ENCODE data around the gene CARS1.
"Not testable (repeated sequence)": the region's sequence is repeated elsewhere in the genome, so short reads cannot be mapped to it uniquely, and the experiment has no call there.

The CARS1 gene

DNA sequence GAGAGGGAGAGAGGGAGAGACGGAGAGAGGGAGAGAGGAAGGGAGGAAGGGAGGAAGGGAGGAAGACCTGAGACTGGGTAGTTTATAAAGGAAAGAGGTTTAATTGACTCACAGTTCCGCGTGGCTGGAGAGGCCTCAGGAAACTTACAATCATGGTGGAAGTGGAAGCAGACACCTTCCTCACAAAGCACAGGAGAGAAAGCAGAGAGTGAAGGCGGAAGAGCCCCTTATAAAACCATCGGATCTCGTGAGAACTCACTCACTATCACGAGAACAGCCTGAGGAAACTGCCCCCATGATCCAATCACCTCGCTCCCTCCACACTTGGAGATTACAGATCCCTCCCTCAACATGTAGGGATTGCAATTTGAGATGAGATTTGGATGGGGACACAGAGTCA, 12.2 kb upstream of the CARS1 start:
- Histone ChIP-seq H3F3A (ENCODE audit: insufficient read depth) (no peaks in the 10 kb centered on the region), H3K4me3 (ENCODE audit: insufficient read depth, low read length, poor library complexity, severe bottlenecking) (no peak overlapping the region), H3K27me3 (ENCODE audit: low read length) (no peaks in the 10 kb centered on the region), H3K9ac (ENCODE audit: low read length) (no peak overlapping the region), H3K36me3 (ENCODE audit: low read length) (no peaks in the 10 kb centered on the region), H3K27ac (ENCODE audit: low read depth, low read length) (no peak overlapping the region), H3K9me2 (replicated peaks; ENCODE audit: insufficient read depth, low read length) (no peaks in the 10 kb centered on the region), H3K4me2 (ENCODE audit: low read depth, low read length, poor library complexity, severe bottlenecking) (no peak overlapping the region), H2AFZ (ENCODE audit: low read depth, low read length, severe bottlenecking) (no peak overlapping the region), H3K9me3 (ENCODE audit: insufficient read depth, low read length) (no peaks in the 10 kb centered on the region), H4K20me1 (ENCODE audit: low read depth, low read length) (no peaks in the 10 kb centered on the region), H3K79me2 (ENCODE audit: insufficient read depth, low read length) (no peaks in the 10 kb centered on the region)
- TF ChIP-seq CTCF (IDR thresholded peaks at IDR 0.05; ENCODE audit: insufficient read depth, low read length, poor library complexity, severe bottlenecking) (no peak), EZH2phosphoT487 (conservative IDR thresholded peaks at IDR 0.05; ENCODE audit: low read length) (no peak)

- not testable (repeated sequence) for H2AFZ ChIP-seq (ENCODE audit: low read depth, low read length, severe bottlenecking); H4K20me1 ChIP-seq (ENCODE audit: low read depth, low read length); H3K4me2 ChIP-seq (ENCODE audit: low read depth, low read length, poor library complexity, severe bottlenecking); H3K9me2 ChIP-seq (replicated peaks; ENCODE audit: insufficient read depth, low read length); H3K27me3 ChIP-seq (ENCODE audit: low read length); H3K36me3 ChIP-seq (ENCODE audit: low read length); H3K4me3 ChIP-seq (ENCODE audit: insufficient read depth, low read length, poor library complexity, severe bottlenecking); H3K9ac ChIP-seq (ENCODE audit: low read length); H3K27ac ChIP-seq (ENCODE audit: low read depth, low read length); H3F3A ChIP-seq (ENCODE audit: insufficient read depth); H3K9me3 ChIP-seq (ENCODE audit: insufficient read depth, low read length); H3K79me2 ChIP-seq (ENCODE audit: insufficient read depth, low read length)
Observed at GRCh38 chr11:3066308-3066707, 9.1 kb upstream of the CARS1 start.

GRCh38 chr11:3064709-3065108, 7.5 kb upstream of the CARS1 start:
- not testable (repeated sequence) for H3K27me3 ChIP-seq (ENCODE audit: low read length); H2AFZ ChIP-seq (ENCODE audit: low read depth, low read length, severe bottlenecking); H3K36me3 ChIP-seq (ENCODE audit: low read length); H3K9me3 ChIP-seq (ENCODE audit: insufficient read depth, low read length); H3K9ac ChIP-seq (ENCODE audit: low read length); H3K4me3 ChIP-seq (ENCODE audit: insufficient read depth, low read length, poor library complexity, severe bottlenecking); H3K79me2 ChIP-seq (ENCODE audit: insufficient read depth, low read length); H4K20me1 ChIP-seq (ENCODE audit: low read depth, low read length); H3K9me2 ChIP-seq (replicated peaks; ENCODE audit: insufficient read depth, low read length); H3F3A ChIP-seq (ENCODE audit: insufficient read depth); H3K27ac ChIP-seq (ENCODE audit: low read depth, low read length); H3K4me2 ChIP-seq (ENCODE audit: low read depth, low read length, poor library complexity, severe bottlenecking)

- H3K9me2 ChIP-seq (replicated peaks; ENCODE audit: insufficient read depth, low read length); H4K20me1 ChIP-seq (ENCODE audit: low read depth, low read length); H3K9me3 ChIP-seq (ENCODE audit: insufficient read depth, low read length); H3F3A ChIP-seq (ENCODE audit: insufficient read depth); H3K36me3 ChIP-seq (ENCODE audit: low read length); H3K9ac ChIP-seq (ENCODE audit: low read length); H3K79me2 ChIP-seq (ENCODE audit: insufficient read depth, low read length); H2AFZ ChIP-seq (ENCODE audit: low read depth, low read length, severe bottlenecking); H3K4me3 ChIP-seq (ENCODE audit: insufficient read depth, low read length, poor library complexity, severe bottlenecking); H3K27ac ChIP-seq (ENCODE audit: low read depth, low read length); H3K27me3 ChIP-seq (ENCODE audit: low read length); H3K4me2 ChIP-seq (ENCODE audit: low read depth, low read length, poor library complexity, severe bottlenecking): not testable (repeated sequence)
Observed at GRCh38 chr11:3063876-3064275, 6.7 kb upstream of the CARS1 start.

GRCh38 chr11:3063432-3063831, 6.2 kb upstream of the CARS1 start:
- H3K36me3 ChIP-seq (ENCODE audit: low read length); H2AFZ ChIP-seq (ENCODE audit: low read depth, low read length, severe bottlenecking); H3K4me2 ChIP-seq (ENCODE audit: low read depth, low read length, poor library complexity, severe bottlenecking); H3K4me3 ChIP-seq (ENCODE audit: insufficient read depth, low read length, poor library complexity, severe bottlenecking); H3K79me2 ChIP-seq (ENCODE audit: insufficient read depth, low read length); H3K27me3 ChIP-seq (ENCODE audit: low read length); H3F3A ChIP-seq (ENCODE audit: insufficient read depth); H3K9me3 ChIP-seq (ENCODE audit: insufficient read depth, low read length); H3K9ac ChIP-seq (ENCODE audit: low read length); H3K9me2 ChIP-seq (replicated peaks; ENCODE audit: insufficient read depth, low read length); H4K20me1 ChIP-seq (ENCODE audit: low read depth, low read length); H3K27ac ChIP-seq (ENCODE audit: low read depth, low read length): not testable (repeated sequence)
